ENCODE measurements around the gene SPDYC. TPM values are rescaled to one million over a fixed set of nuclear protein-coding genes. Genes with fewer than 3 reads are reported as not detected.

Gene SPDYC, protein sequence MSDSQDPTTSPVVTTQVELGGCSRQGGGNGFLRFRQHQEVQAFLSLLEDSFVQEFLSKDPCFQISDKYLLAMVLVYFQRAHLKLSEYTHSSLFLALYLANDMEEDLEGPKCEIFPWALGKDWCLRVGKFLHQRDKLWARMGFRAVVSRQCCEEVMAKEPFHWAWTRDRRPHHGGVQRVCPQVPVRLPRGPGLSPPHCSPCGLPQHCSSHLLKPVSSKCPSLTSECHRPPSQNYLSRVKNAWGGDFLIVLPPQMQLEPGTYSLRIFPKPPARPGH
- not detected for polyA plus RNA-seq (ENCODE audit: insufficient read length in 4 of 4)

GRCh38 chr11:65170058-65170534 is at the start of gene SPDYC:
Gene SPDYC (plus strand): TSS chr11:65170233. CDS start chr11:65171358, 1,125 bp downstream.
- DNase-seq (ENCODE audit: low read depth in 4 of 4, low spot score in 3 of 4) = no peak

DNA sequence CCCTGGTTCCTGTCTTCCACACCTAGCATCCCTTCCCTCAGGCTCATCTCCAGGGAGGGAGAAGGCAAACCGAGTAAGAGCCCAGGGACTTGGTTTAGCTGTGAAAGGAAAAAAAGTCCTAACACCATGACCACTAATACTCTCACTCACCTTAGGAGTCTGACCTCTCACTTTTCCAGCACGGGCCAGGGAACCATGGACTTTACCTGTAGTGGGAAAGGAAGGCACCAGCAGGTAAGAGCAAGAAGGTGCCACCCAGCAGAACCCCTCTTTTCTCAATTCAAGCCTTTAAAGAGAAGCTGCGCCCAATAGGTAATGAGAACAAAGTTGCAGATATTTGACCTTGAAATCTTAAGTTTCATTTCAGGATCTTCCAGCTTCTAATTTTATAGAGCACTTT is 49.2 kb upstream of the SPDYC start:
- no peak for DNase-seq (ENCODE audit: low read depth in 4 of 4, low spot score in 3 of 4)

DNA sequence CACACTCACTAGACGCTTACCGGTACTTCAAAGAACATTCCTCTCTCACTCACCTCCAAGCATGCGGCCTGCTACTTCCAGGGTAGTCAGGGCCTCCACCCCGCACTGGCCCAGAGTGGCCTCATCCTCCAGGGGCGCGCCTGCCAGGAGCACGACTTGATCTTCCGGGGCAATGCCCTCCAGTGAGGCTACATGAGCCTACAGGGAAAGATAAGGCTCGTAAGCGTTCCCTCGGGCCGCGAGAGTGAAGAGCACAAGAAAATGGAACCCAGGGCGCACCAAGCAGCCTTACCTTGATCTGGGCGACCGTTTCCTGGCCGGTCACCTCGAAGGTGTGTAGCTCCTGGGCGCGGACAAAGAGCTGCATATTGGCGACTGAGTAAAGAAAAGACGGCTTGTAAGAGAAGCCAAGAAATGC is 48.6 kb upstream of the SPDYC start:
- DNase-seq (ENCODE audit: low read depth in 4 of 4, low spot score in 3 of 4) = no peak

DNA sequence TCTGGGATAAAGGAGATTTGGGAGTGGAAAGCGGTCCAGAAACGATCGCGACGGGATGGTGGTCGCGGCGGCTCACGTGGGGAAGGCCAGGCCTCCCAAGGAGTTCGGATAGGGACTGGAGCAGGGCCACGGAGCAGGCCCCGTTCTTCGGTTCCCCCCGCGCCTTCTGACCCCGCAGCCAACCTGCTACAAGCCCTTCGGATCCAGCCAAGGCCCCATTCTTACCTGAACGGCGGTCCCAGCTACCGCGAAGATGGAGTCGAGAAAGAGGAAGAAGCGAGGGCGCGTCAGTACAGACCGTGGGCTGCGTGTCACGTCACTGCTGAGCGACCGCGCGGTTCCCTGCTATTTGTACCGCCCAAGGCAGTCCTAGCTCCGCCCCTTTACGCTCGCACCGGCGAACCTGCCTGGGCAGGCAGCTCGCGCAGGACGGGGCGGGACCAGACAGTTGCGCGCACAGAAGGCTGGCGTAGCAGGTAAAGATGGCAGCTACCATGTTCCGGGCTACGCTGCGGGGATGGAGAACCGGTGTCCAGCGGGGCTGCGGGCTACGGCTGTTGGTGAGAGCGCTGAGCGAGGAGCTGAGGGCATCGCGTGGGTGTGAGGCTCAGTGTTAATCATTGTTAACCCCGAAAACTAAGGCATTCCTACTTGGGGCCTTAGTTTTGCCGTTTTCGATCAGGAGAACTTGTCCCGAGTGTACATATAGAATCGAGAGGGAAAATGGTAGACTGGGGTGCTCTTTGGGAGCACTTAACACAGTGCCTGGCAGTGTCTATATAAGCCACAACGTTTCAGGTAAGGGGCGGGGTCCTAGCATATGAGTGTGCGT is 48.0 kb upstream of the SPDYC start, which contains the start of the genes FAU and MRPL49:
Gene FAU (minus strand): TSS at position 270 of the 832 bp plus-strand sequence. CDS start 321 bp downstream, outside the sequence.
Gene MRPL49 (plus strand): TSS at position 457 of the 832 bp plus-strand sequence. CDS start 26 bp downstream, at position 483.
- DNase-seq (ENCODE audit: low read depth in 4 of 4, low spot score in 3 of 4) = peak; percentile 91 to 94 (median 92)

DNA sequence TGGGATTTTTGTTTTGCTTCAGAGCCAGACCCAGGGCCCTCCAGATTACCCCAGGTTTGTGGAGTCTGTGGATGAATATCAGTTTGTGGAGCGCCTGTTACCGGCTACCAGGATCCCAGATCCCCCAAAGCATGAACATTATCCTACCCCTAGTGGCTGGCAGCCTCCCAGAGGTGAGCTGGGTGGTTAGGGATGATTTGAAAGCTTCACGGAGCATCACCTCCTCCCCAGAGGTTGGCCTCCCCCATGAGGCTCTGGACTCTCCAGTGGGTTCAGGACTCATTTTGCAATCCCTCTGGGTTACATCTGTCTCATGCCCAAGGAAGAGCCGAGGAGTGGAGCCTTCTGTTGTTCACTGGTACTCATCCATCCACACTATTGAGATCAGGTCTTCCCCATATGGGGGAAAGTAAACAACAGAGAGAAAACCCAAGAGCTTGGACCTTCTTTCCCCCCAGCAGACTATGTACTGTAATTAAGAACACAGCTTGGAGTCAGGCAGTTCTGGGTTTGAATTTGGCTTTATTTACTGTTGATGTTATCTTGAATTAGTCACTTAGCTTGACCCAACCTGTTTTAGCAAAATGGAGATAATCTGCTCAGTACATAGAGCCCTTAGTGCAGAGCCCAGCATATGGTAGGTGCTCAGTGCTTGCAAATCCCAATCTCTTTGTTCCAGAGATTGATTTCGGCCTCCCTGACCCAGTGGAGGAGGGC is 45.4 kb upstream of the SPDYC start:
- no peak for DNase-seq (ENCODE audit: low read depth in 4 of 4, low spot score in 3 of 4)

- no peak for DNase-seq (ENCODE audit: low read depth in 4 of 4, low spot score in 3 of 4)
Observed at GRCh38 chr11:65125197-65126056, 44.6 kb upstream of the SPDYC start.

DNA sequence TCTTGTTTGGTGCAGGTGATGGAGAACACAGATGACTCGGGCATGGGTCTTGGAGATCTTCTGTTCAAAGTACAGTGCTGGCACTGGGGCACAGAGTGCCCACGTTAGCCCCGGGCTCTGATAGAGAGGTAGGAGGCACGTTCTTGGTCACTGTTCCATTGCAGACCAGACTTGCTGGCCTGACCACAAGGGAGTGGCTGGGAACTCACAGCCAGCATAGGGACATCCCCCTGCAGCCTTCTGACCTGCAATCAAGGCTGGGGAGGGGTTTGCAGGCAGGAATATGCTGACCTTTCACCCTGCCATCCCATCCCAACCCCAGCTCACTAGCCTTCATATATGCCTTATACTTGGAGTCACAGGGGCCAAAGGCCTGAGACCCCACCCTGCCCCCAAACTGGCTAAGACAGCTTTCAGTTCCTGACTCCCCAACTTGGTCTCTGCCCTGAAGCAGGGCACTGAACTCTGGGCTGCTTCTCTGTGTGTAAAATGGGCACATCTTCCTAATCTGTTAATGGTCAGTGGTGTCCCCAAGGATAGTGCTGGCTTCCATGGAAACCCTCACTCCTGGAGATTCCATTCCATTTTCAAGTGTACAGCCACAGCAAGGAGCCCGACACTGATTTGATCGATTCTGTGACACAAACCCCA is 43.3 kb upstream of the SPDYC start:
- DNase-seq (ENCODE audit: low read depth in 4 of 4, low spot score in 3 of 4) = no peak

- DNase-seq (ENCODE audit: low read depth in 4 of 4, low spot score in 3 of 4) = no peak
Observed at GRCh38 chr11:65127473-65128181, 42.4 kb upstream of the SPDYC start.

GRCh38 chr11:65128182-65129145 is 41.6 kb upstream of the SPDYC start:
- no peak for DNase-seq (ENCODE audit: low read depth in 4 of 4, low spot score in 3 of 4)

GRCh38 chr11:65129649-65130441 is 40.2 kb upstream of the SPDYC start:
- DNase-seq (ENCODE audit: low read depth in 4 of 4, low spot score in 3 of 4) = no peak

- no peak for DNase-seq (ENCODE audit: low read depth in 4 of 4, low spot score in 3 of 4)
Observed at GRCh38 chr11:65130631-65131416, 39.2 kb upstream of the SPDYC start.

- no peak for DNase-seq (ENCODE audit: low read depth in 4 of 4, low spot score in 3 of 4)
Observed at GRCh38 chr11:65131417-65131776, 38.6 kb upstream of the SPDYC start.

DNA sequence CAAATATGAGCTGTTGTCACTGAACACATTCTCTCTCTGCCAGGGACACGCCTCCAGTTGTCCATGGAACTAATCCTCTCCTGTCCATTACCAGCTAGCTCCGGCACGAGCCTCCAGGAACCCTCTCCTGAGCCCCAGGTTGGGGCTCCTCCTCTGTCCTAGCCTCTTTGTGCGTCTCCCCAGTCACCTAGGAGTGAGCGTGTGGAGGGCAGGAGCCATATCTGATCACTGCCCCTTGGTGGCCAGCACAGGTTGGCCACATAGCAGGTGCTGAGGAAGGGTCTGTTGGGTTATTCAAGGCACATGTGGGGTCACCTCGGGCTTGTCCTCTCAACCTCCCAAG is 38.2 kb upstream of the SPDYC start:
- no peak for DNase-seq (ENCODE audit: low read depth in 4 of 4, low spot score in 3 of 4)

GRCh38 chr11:65132238-65132987 is 37.6 kb upstream of the SPDYC start:
- no peak for DNase-seq (ENCODE audit: low read depth in 4 of 4, low spot score in 3 of 4)

DNA sequence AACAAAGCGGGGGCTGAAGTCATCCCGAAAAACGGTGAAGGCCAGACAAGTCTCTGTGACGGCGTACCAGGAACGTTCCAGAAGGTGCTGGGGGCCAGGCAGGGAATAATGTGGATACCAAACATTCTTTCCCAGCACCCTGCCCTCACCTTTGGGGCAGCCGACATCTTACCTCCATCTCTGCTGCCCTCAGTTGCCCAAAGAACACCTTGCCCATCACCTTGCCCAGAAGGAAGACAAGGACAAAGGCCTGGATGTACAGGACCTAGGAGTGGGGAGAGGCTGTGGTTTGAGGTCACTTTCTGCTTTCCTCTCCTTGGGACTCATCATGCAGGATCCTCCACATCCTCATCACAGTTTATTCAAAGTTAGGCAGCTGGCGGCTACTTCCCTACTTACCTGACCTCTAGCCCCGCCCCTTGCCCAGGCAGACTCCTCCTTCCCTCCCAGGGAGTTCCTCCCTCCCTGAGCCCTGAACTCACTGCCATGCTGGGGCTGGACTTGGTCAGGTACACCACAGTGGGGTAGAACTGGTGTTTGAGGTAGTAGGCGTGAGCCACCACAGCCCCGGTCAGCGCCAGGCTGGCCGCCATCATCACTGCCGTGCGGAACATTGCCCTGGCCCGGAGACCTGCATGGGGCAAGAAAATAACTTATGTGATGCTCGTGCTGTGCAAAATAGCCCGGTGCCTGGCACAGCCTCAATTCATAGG is 36.9 kb upstream of the SPDYC start:
- no peak for DNase-seq (ENCODE audit: low read depth in 4 of 4, low spot score in 3 of 4)
